HEK293 (cell line): ENCODE measurements around the gene KCNK17.

Experiments used
- CTCF ChIA-PET: fragments of 350-600 bp; formaldehyde crosslinking; extraction: SDS; loops from one replicate; lab custom pipeline; 2021; ENCODE audit warnings: antibody characterized with exemption; lab: Yijun Ruan, JAX
- POLR2A ChIA-PET: fragments of 300-600 bp; formaldehyde crosslinking; extraction: SDS; loops from one replicate; lab custom pipeline; 2020; ENCODE audit warnings: antibody characterized with exemption, inconsistent platforms; lab: Yijun Ruan, JAX
- H3K27ac ChIP-seq: fragments of 200-500 bp; sonication (Bioruptor generic); 2 replicates; pipeline ENCODE4 v1.5.1; 2014; ENCODE audit warnings: low read depth, low read length, control low read depth, inconsistent platforms; ENCODE audit errors: extremely low read depth
- H3K36me3 ChIP-seq, 2 experiments: fragments of 200-500 bp in 1 of 2; sonication (Bioruptor generic) in 1 of 2; 1 replicate in 1 of 2; 2 replicates in 1 of 2; pipeline ENCODE4 v1.5.1; 2014 to 2017; ENCODE audit warnings: inconsistent platforms in 2 of 2, low read length in 2 of 2; ENCODE audit not compliant: control insufficient read depth in 2 of 2, insufficient read depth in 1 of 2
- H3K4me1 ChIP-seq: fragments of 200-500 bp; sonication (Bioruptor generic); 2 replicates; pipeline ENCODE4 v1.5.1; 2014; ENCODE audit warnings: mild to moderate bottlenecking, low read length, inconsistent platforms; ENCODE audit not compliant: control insufficient read depth, insufficient read depth
- H3K4me3 ChIP-seq: 2 replicates; pipeline ENCODE4 v1.5.1; 2011; ENCODE audit warnings: low read depth, mild to moderate bottlenecking, control low read depth, low read length, moderate library complexity
- H3K9me3 ChIP-seq: fragments of 200-500 bp; sonication (Bioruptor generic); 2 replicates; pipeline ENCODE4 v1.5.1; 2014; ENCODE audit warnings: low read depth, low read length, inconsistent platforms; ENCODE audit not compliant: control insufficient read depth, insufficient read depth
- FEZF1 ChIP-seq: fragments of 450-650 bp; formaldehyde crosslinking; IDR thresholded peaks from 2 replicates; pipeline ENCODE4 v1.5.1; 2016; ENCODE audit warnings: missing biosample characterization, missing genetic modification characterization
- GLIS1 ChIP-seq: fragments of 450-650 bp; formaldehyde crosslinking; IDR thresholded peaks from 2 replicates; pipeline ENCODE4 v1.5.1; 2016; ENCODE audit warnings: missing biosample characterization, missing genetic modification characterization
- HOXA7 ChIP-seq: sonication (generic); formaldehyde crosslinking; IDR thresholded peaks from 2 replicates; pipeline ENCODE4 v1.8.1; 2022; ENCODE audit warnings: missing genetic modification reagents, borderline replicate concordance
- KLF10 ChIP-seq: fragments of 450-650 bp; IDR thresholded peaks from 2 replicates; pipeline ENCODE4 v1.5.1; 2018; ENCODE audit warnings: missing biosample characterization, mild to moderate bottlenecking, missing genetic modification characterization
- SP3 ChIP-seq: fragments of 450-650 bp; formaldehyde crosslinking; IDR thresholded peaks from 2 replicates; pipeline ENCODE4 v1.5.1; 2016; ENCODE audit warnings: missing biosample characterization, missing genetic modification characterization
- ZBTB1 ChIP-seq: fragments of 450-650 bp; formaldehyde crosslinking; IDR thresholded peaks from 2 replicates; pipeline ENCODE4 v1.5.1; 2016; ENCODE audit warnings: missing biosample characterization, missing genetic modification characterization
- ZBTB17 ChIP-seq: fragments of 450-650 bp; formaldehyde crosslinking; IDR thresholded peaks from 2 replicates; pipeline ENCODE4 v1.5.1; 2016; ENCODE audit warnings: missing biosample characterization, missing genetic modification characterization
- ZIC2 ChIP-seq: fragments of 450-650 bp; formaldehyde crosslinking; IDR thresholded peaks from 2 replicates; pipeline ENCODE4 v1.5.1; 2016; ENCODE audit warnings: missing biosample characterization, missing genetic modification characterization
- ZNF155 ChIP-seq: fragments of 450-650 bp; formaldehyde crosslinking; IDR thresholded peaks from 2 replicates; pipeline ENCODE4 v1.5.1; 2016; ENCODE audit warnings: missing biosample characterization, missing genetic modification characterization
- ZNF221 ChIP-seq: fragments of 450-650 bp; formaldehyde crosslinking; IDR thresholded peaks from 2 replicates; pipeline ENCODE4 v1.5.1; 2017; ENCODE audit warnings: missing biosample characterization, missing genetic modification characterization, borderline replicate concordance
- ZNF610 ChIP-seq: fragments of 450-650 bp; formaldehyde crosslinking; IDR thresholded peaks from 2 replicates; pipeline ENCODE4 v1.5.1; 2016; ENCODE audit warnings: missing biosample characterization, missing genetic modification characterization, borderline replicate concordance
- ZNF654 ChIP-seq: fragments of 450-650 bp; formaldehyde crosslinking; IDR thresholded peaks from 2 replicates; pipeline ENCODE4 v1.5.1; 2016; ENCODE audit warnings: low read depth, missing biosample characterization, missing genetic modification characterization
- ZNF660 ChIP-seq: fragments of 450-650 bp; IDR thresholded peaks from 2 replicates; pipeline ENCODE4 v1.5.1; 2018; ENCODE audit warnings: missing biosample characterization, mild to moderate bottlenecking, missing genetic modification characterization
- ZNF707 ChIP-seq: fragments of 450-650 bp; formaldehyde crosslinking; IDR thresholded peaks from 2 replicates; pipeline ENCODE4 v1.5.1; 2016; ENCODE audit warnings: missing biosample characterization, missing genetic modification characterization
- ZSCAN30 ChIP-seq: fragments of 450-650 bp; IDR thresholded peaks from 2 replicates; pipeline ENCODE4 v1.5.1; 2018; ENCODE audit warnings: missing biosample characterization, mild to moderate bottlenecking, missing genetic modification characterization, moderate library complexity
- TF ChIP-seq, protein P1 (sequence below): fragments of 450-650 bp; formaldehyde crosslinking; IDR thresholded peaks from 2 replicates; pipeline ENCODE4 v1.5.1; 2016; ENCODE audit warnings: missing biosample characterization, missing genetic modification characterization
- TF ChIP-seq, protein P2 (sequence below): fragments of 450-650 bp; formaldehyde crosslinking; IDR thresholded peaks from 2 replicates; pipeline ENCODE4 v1.5.1; 2017; ENCODE audit warnings: missing biosample characterization, missing genetic modification characterization
- TF ChIP-seq, protein P3 (sequence below): fragments of 450-650 bp; formaldehyde crosslinking; IDR thresholded peaks from 2 replicates; pipeline ENCODE4 v1.5.1; 2016; ENCODE audit warnings: missing biosample characterization, missing genetic modification characterization

Gene KCNK17

DNA sequence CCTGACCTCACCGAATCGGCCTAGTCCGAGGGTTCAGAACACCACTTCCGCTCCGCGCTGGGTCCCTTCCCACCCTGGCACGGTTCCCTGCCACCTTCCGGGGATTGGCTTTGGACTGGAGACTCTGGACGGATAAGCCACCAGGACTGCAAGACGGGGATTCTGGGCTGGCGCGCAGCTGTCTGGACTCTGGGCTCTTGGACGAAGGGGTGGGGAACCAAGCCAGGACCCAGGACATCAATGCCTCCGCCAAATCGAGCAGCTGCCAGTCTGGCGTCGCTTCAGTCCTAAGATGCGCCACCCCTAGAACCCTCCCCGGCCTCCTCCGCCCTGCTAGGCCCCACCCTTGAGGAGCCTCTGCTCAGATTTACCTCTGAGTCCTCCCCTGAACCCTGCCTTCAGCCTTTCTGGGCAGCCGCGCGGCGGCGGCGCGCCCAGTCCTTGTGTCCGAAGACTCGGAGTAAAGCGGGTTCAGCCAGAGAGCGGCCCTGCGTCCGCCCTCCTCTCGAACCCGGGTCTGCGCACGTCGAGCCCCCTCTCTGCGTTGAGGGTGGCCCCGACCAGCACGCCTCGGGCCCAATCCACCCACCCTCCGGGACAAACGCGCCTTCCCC, 1.2 kb downstream of the KCNK17 start:
- no peaks in the 10 kb centered on the region for H3K9me3 ChIP-seq
- no peak overlapping the region for H3K4me3 ChIP-seq
- POLR2A ChIA-PET: no interaction called here
- TF ChIP-seq, protein P1, sequence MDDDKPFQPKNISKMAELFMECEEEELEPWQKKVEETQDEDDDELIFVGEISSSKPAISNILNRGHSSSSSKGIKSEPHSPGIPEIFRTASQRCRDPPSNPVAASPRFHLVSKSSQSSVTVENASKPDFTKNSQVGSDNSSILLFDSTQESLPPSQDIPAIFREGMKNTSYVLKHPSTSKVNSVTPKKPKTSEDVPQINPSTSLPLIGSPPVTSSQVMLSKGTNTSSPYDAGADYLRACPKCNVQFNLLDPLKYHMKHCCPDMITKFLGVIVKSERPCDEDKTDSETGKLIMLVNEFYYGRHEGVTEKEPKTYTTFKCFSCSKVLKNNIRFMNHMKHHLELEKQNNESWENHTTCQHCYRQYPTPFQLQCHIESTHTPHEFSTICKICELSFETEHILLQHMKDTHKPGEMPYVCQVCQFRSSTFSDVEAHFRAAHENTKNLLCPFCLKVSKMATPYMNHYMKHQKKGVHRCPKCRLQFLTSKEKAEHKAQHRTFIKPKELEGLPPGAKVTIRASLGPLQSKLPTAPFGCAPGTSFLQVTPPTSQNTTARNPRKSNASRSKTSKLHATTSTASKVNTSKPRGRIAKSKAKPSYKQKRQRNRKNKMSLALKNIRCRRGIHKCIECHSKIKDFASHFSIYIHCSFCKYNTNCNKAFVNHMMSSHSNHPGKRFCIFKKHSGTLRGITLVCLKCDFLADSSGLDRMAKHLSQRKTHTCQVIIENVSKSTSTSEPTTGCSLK (tag by site-specific recombination): no peak
- TF ChIP-seq HOXA7 (CRISPR knock-in tag): no peak
- no peak for TF ChIP-seq SP3 (tag by site-specific recombination)
- no peak for TF ChIP-seq ZNF221
- TF ChIP-seq, protein P2, sequence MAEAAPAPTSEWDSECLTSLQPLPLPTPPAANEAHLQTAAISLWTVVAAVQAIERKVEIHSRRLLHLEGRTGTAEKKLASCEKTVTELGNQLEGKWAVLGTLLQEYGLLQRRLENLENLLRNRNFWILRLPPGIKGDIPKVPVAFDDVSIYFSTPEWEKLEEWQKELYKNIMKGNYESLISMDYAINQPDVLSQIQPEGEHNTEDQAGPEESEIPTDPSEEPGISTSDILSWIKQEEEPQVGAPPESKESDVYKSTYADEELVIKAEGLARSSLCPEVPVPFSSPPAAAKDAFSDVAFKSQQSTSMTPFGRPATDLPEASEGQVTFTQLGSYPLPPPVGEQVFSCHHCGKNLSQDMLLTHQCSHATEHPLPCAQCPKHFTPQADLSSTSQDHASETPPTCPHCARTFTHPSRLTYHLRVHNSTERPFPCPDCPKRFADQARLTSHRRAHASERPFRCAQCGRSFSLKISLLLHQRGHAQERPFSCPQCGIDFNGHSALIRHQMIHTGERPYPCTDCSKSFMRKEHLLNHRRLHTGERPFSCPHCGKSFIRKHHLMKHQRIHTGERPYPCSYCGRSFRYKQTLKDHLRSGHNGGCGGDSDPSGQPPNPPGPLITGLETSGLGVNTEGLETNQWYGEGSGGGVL (tag by site-specific recombination): no peak
- TF ChIP-seq ZNF660: no peak
- TF ChIP-seq ZNF707: no peak
- TF ChIP-seq ZBTB1 (tag by site-specific recombination): no peak
- TF ChIP-seq, all 188 proteins: peak for 0
- Histone ChIP-seq H3K36me3 (no peaks in the 10 kb centered on the region), H3K4me1 (no peaks in the 10 kb centered on the region), H3K27ac (no peak overlapping the region)
- CTCF ChIA-PET: interaction anchor here (0.9 to 1.3 kb wide), 3 partner anchors 10 to 441 kb away, joined by 3 to 4 read pairs (median 3); no protein-coding TSS in a partner anchor

DNA sequence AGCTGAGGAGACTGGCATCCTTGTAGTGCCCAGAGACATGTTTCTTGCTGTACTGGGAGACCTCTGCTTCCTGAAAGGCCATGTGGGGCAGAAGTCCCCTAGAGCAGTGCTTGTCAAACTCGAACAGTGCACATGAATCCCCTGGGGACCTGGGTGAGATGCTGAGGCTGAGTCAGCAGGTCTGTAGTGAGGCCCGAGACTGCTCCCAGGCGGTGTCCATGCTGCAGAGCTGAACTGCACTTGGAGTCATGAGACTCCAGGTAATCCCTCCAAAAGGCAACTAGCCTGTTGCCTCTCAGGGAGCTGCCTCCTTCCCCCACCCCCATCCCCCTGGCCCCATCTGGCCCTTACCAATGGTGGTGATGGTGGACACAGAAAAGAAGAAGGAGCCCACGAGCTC, 3.7 kb downstream of the KCNK17 start:
- TF ChIP-seq KLF10: no peak
- TF ChIP-seq FEZF1 (tag by site-specific recombination): no peak
- ChIA-PET POLR2A (no interaction called here), CTCF (interaction anchor here (0.6 to 13.4 kb wide), 50 partner anchors 8 to 535 kb away, joined by 3 to 453 read pairs (median 4); partner anchors contain the start of gene KCNK16)
- Histone ChIP-seq H3K4me3 (no peak overlapping the region), H3K4me1 (no peaks in the 10 kb centered on the region), H3K27ac (no peak overlapping the region), H3K36me3 (no peaks in the 10 kb centered on the region), H3K9me3 (no peaks in the 10 kb centered on the region)

DNA sequence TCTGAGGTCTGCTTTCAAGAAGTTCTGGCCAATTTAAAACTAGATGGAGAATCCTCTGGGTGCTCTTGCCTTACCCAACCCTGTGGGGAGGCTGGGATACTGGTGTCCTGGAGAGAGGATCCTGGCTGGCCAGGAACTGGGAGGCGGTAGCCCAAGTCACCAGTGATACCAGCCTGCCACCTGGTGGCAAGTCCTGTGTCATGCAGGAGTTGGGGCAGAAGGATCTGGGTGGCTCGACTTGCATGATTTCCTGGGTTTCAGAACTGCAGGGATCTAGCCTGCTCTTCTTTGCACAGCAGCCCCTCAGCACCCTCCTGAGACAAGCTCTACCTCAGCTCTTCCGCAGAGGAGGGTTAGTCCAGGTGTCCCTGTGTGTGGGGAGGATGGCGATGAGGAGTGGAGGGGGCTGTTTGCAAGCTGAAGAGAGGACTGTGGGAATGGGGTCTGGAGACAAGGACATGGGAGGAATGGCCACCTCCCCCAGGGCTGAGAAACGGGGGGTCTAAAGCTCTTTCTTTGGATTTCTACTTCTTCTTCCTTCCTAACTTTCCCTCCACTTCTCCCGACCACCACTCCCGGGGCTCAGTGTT, 4.2 kb downstream of the KCNK17 start:
- Histone ChIP-seq H3K4me1 (no peaks in the 10 kb centered on the region), H3K4me3 (no peak overlapping the region), H3K27ac (no peak overlapping the region), H3K9me3 (no peaks in the 10 kb centered on the region)
- POLR2A ChIA-PET: no interaction called here
- TF ChIP-seq ZBTB17 (tag by site-specific recombination): peak; percentile 57; the same call in 1 of the 2 replicates
- 0 out of 2 replicates have a peak, but pooled peaks have one; percentile 22 for TF ChIP-seq ZSCAN30 (tag by site-specific recombination)
- peak; percentile 97 for TF ChIP-seq ZNF654 (tag by site-specific recombination)
- TF ChIP-seq ZNF610 (tag by site-specific recombination): no peak
- TF ChIP-seq, protein P3, sequence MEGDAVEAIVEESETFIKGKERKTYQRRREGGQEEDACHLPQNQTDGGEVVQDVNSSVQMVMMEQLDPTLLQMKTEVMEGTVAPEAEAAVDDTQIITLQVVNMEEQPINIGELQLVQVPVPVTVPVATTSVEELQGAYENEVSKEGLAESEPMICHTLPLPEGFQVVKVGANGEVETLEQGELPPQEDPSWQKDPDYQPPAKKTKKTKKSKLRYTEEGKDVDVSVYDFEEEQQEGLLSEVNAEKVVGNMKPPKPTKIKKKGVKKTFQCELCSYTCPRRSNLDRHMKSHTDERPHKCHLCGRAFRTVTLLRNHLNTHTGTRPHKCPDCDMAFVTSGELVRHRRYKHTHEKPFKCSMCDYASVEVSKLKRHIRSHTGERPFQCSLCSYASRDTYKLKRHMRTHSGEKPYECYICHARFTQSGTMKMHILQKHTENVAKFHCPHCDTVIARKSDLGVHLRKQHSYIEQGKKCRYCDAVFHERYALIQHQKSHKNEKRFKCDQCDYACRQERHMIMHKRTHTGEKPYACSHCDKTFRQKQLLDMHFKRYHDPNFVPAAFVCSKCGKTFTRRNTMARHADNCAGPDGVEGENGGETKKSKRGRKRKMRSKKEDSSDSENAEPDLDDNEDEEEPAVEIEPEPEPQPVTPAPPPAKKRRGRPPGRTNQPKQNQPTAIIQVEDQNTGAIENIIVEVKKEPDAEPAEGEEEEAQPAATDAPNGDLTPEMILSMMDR (tag by site-specific recombination): peak; percentile 90
- peak; percentile 31; the same call in 1 of the 2 replicates for TF ChIP-seq GLIS1 (tag by site-specific recombination)
- no peak for TF ChIP-seq ZNF155 (tag by site-specific recombination)
- peak; percentile 78 for TF ChIP-seq ZIC2 (tag by site-specific recombination)
- TF ChIP-seq, all 188 proteins: peak for 6
- no peaks in the 10 kb centered on the region for H3K36me3 ChIP-seq
- CTCF ChIA-PET: interaction anchor here (0.5 to 13.4 kb wide), 60 partner anchors 9 to 559 kb away, joined by 3 to 453 read pairs (median 3); partner anchors contain the start of gene KCNK16
